HUDEP-2 (cell line): ENCODE results near the gene TSHZ1.

Experiments used
- DNase-seq, 76 experiments: peaks; one replicate each; lab custom pipeline; 2025; ENCODE audit not compliant: unreplicated experiment in 76 of 76; lab: John Stamatoyannopoulos, UW

Gene TSHZ1

GRCh38 chr18:75265872-75266271 is 55.3 kb downstream of the TSHZ1 start:
- DNase-seq: no peak

DNA sequence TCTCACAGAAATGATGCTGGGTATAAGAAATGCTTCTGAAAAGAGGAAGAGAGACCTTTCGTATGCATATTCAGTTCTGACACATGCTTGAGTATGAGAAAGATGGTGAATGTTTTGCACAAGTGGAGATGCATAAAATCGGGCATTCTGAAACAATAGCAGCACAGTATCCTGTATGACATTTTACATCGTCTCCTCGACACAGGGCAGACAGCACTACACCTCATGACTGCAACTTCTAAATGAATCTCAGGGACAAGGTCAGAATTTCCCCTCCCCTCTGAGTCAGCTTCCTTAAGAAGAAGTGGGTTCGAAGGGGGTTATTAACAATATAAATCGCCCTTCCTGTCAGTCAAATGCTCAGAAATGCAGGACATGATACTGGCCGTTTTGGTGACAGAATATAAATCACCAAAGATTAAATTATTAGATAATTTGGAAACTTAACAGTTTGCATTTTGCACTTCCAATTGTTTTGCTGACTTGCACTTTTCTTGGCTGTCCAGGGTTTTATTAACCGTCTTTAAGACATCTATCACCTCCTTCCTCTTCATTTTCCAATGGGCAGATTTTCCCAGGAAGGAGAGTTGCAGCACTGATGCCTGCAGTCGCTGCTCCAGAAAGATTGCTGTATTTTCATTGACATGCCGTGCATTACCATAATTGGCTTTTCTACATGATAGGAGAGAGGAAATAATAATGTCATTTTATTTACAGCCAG is 57.2 kb downstream of the TSHZ1 start:
- DNase-seq: no peak

GRCh38 chr18:75268364-75268646 is 57.7 kb downstream of the TSHZ1 start:
- DNase-seq: no peak

- no peak for DNase-seq
Measured at GRCh38 chr18:75269124-75269680, 58.6 kb downstream of the TSHZ1 start.

DNA sequence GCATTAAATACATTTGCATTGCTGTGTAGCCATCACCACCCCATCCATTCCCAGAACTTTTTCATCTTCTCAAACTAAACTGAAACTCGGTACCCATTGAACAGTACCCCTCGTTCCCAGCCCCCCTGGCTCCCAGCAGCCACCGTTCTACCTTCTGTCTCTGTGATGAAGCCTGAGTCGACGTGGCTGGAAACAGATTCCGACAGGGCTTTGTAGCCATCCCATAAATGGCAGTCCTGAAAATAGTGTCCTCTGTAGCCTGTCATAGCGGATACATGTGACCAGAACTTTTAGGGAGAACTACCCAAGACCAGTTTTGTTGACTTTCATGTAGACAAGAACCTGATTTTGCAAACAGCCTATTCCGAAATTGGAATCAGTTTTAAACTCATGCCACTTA is 59.1 kb downstream of the TSHZ1 start:
- no peak for DNase-seq

DNA sequence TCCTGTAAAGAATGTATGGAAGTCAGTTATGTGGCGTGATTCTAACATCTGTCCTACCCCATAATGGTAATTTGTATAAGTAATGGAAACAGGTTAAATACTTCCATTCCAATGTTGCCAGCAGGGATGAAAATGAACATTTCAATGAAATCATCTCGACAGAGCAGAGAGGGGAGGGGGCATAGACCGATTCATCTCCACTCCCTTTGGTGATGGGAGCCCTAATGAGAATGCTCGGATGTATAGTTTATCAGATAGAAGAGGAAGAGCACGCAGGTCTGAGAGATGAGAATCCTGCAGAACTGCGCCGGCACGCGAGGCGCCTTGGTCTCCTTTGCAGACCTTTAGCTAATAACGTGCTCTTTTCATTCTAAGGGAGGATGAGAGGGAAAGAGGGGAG is 61.4 kb downstream of the TSHZ1 start:
- DNase-seq: no peak

- no peak for DNase-seq
Measured at GRCh38 chr18:75273817-75274216, 63.2 kb downstream of the TSHZ1 start.

- DNase-seq: no peak
Measured at GRCh38 chr18:75275226-75275625, 64.6 kb downstream of the TSHZ1 start.

- no peak for DNase-seq
Measured at GRCh38 chr18:75276818-75277609, 66.4 kb downstream of the TSHZ1 start.

GRCh38 chr18:75277610-75277928 is 67.0 kb downstream of the TSHZ1 start:
- DNase-seq: no peak

DNA sequence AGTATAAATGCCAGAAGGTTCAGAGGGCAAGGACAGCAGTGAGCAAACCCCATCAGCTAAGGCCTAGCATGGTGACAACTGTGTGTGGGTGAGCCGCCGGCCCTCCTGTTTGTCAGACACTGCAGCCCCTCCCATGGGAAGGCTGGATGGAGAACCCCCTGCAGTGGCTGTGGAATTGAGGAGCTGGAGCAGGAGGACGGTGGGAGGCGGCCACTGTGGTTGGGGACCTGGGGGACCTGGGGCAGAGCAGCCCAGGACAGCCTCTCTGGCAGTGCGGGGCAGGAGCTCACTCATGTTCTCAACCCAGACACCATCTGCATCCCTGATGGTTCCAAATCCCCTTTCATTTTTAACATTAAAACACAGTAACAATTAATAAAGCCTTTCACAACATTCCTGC is 68.8 kb downstream of the TSHZ1 start:
- no peak for DNase-seq

- peak in 3 of 76 experiments; percentile 6 to 28 (median 7) for DNase-seq
Measured at GRCh38 chr18:75280427-75281280, 70.1 kb downstream of the TSHZ1 start.

DNA sequence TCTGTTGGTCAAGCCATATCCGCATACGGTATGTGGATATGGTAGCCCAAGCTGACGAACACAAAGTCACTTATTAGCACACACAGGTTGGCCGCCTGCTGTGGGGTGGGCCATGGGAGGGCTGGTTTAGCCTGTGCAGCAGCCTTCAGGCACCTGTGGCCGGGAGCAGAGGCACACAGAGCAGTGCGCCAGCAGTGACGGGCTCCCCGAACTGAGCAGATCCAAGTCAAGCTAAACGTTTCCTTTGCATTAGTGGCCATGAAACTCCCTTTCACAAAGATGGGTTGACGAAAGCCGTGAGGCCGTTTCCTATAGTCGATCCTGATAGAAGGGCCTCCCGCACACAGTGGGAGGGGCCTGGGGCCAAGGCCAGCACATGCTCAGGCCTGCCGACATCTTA is 72.1 kb downstream of the TSHZ1 start:
- DNase-seq: no peak

- DNase-seq: no peak
Measured at GRCh38 chr18:75283731-75284130, 73.1 kb downstream of the TSHZ1 start.

DNA sequence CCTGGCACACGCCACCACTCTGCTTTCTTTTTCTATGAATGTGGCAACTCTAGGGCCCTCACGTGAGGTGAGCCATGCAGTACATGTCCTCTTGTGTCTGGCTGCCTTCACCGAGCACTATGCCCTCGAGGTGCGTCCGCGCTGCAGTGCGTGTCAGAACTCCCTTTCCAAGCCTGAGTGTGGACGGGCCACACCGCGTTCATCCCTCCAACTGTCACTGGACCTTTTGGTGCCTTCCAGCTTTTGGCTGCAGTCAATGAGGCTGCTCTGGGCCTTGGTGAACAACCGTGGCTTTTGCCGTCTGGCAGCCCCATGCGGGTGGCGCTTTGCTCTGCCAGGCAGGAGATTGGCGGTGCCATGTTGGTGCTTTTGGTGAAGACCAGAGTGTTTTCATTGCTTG is 74.0 kb downstream of the TSHZ1 start:
- no peak for DNase-seq

GRCh38 chr18:75285876-75286275 is 75.3 kb downstream of the TSHZ1 start:
- DNase-seq: no peak

DNA sequence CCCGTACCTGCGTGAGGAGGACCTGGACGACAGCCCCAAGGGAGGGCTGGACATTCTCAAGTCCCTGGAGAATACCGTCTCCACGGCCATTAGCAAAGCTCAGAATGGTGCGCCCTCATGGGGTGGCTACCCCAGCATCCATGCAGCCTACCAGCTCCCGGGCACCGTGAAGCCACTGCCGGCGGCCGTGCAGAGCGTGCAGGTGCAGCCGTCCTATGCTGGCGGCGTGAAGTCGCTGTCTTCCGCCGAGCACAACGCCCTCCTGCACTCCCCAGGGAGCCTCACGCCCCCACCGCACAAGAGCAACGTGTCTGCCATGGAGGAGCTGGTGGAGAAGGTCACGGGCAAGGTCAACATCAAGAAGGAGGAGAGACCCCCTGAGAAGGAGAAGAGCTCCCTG is 76.4 kb downstream of the TSHZ1 start:
- DNase-seq: no peak

- DNase-seq: no peak
Measured at GRCh38 chr18:75287700-75288099, 77.1 kb downstream of the TSHZ1 start.

DNA sequence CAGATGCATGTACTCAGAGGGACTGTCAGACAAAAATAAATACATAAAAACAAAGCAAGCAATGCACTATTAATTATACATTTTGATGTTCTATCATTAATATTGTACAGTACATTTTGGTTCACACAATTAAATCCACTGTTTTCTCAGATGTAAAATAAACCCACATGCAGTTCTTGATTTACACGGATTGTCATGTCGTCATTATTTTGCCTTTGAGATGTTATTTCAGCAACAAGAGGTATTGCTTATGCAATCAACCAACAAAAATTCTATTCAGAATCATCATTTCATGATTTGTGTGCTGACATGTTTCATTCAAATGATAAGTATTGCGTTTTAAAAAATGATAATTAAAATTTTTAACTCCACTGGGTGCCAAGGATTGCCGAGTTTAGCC is 79.2 kb downstream of the TSHZ1 start:
- no peak for DNase-seq

GRCh38 chr18:75290737-75291358 is 80.3 kb downstream of the TSHZ1 start:
- no peak for DNase-seq

- DNase-seq: no peak
Measured at GRCh38 chr18:75291460-75291859, 80.9 kb downstream of the TSHZ1 start.
